Thyroid gland (tissue), 4 donors: Measurements from ENCODE around the gene IFIT5. TPM values are rescaled to one million over a fixed set of nuclear protein-coding genes. Genes with fewer than 3 reads are reported as not detected.

ENCODE experiments used
- DNase-seq, 2 donors: peaks; one replicate each; pipeline ENCODE4 v3.0.0-alpha.2; 2019
- H3K27ac ChIP-seq, 3 donors: fragments of 200-600 bp; sonication (generic); 1 replicate in 2 of 3; 2 replicates in 1 of 3; pipeline ENCODE4 v1.5.1; 2016 to 2019; ENCODE audit warnings: mild to moderate bottlenecking in 1 of 3, moderate library complexity in 1 of 3
- H3K27me3 ChIP-seq: fragments of 200-600 bp; sonication (generic); one replicate; pipeline ENCODE4 v1.5.1; 2019
- H3K36me3 ChIP-seq, 2 donors: fragments of 200-600 bp; sonication (generic); one replicate each; pipeline ENCODE4 v1.5.1; 2016 to 2019
- H3K4me1 ChIP-seq, 2 donors: fragments of 200-600 bp; sonication (generic); one replicate each; pipeline ENCODE4 v1.5.1; 2017 to 2019
- H3K4me3 ChIP-seq, 3 donors: fragments of 200-600 bp; sonication (generic); replicated peaks in 1 of 3; 1 replicate in 2 of 3; 2 replicates in 1 of 3; pipeline ENCODE4 v1.5.1; 2016; ENCODE audit warnings: mild to moderate bottlenecking in 1 of 3
- H3K9me3 ChIP-seq: fragments of 200-600 bp; sonication (generic); one replicate; pipeline ENCODE4 v1.5.1; 2017
- POLR2A ChIP-seq, 2 donors: fragments of 450-650 bp; IDR thresholded peaks; one replicate each; pipeline ENCODE4 v1.6.1; 2017; ENCODE audit warnings: antibody characterized with exemption in 2 of 2, mild to moderate bottlenecking in 2 of 2, moderate library complexity in 1 of 2
- WGBS, 2 donors: methylation state at CpG; one replicate each; pipeline ENCODE4 v1.1.5; 2017; 5-methylcytosine and 5-hydroxymethylcytosine counted together
- intact Hi-C: fragments of 100-400 bp; cut with DNase I; formaldehyde crosslinking; loops from one replicate; pipeline ENCODE4 v1.15.1; 2023
- total RNA-seq, 4 donors: library from RNA; depleted of rRNA; stranded (reverse); fragments of >200 nt; gene quantifications; one replicate each; pipeline ENCODE4 v1.2.3, GENCODE V29; 2016
- TF ChIP-seq, protein P1 (sequence below), 6 experiments: fragments of 200-600 bp in 3 of 6; fragments of 450-650 bp in 3 of 6; sonication (generic) in 3 of 6; IDR thresholded peaks; one replicate each; pipeline ENCODE4 v1.5.1; 2016 to 2019; ENCODE audit warnings: antibody characterized with exemption in 6 of 6, mild to moderate bottlenecking in 2 of 6, inconsistent platforms in 1 of 6, moderate library complexity in 1 of 6

The IFIT5 gene
- total RNA-seq, 4 donors from 2014 or later = 13.7 to 23.0 (median 17.1) TPM

DNA sequence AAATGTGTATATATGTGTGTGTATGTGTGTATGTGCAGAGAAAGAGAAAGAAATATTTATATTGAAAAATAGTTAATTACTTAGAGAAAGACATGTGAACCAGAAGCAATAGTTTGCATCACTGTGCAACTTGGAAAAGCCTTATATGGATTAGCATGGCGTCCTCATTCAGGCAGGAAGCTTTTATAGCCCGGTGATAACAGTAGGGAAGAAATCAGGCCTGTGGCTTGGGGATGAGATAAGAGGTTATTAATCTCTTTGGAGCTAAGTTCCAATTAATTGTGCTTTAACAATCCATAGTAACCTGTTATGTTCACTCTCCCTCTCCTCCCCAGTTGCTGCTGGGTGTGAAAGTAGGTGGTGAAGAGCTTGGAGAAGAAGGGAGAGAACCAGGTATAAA lies 36.5 kb downstream of the IFIT5 start:
- 91 to 97% methylated on average over 2 of the region's 2 CpGs for whole genome bisulfite sequencing, 2 donors
- no peak overlapping the region for H3K27ac ChIP-seq
- no peaks in the 10 kb centered on the region for H3K4me1 ChIP-seq
- no peaks in the 10 kb centered on the region for H3K27me3 ChIP-seq
- TF ChIP-seq, protein P1, sequence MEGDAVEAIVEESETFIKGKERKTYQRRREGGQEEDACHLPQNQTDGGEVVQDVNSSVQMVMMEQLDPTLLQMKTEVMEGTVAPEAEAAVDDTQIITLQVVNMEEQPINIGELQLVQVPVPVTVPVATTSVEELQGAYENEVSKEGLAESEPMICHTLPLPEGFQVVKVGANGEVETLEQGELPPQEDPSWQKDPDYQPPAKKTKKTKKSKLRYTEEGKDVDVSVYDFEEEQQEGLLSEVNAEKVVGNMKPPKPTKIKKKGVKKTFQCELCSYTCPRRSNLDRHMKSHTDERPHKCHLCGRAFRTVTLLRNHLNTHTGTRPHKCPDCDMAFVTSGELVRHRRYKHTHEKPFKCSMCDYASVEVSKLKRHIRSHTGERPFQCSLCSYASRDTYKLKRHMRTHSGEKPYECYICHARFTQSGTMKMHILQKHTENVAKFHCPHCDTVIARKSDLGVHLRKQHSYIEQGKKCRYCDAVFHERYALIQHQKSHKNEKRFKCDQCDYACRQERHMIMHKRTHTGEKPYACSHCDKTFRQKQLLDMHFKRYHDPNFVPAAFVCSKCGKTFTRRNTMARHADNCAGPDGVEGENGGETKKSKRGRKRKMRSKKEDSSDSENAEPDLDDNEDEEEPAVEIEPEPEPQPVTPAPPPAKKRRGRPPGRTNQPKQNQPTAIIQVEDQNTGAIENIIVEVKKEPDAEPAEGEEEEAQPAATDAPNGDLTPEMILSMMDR (IDR thresholded peaks at IDR 0.05) = no peak
- TF ChIP-seq POLR2A (IDR thresholded peaks at IDR 0.05) = no peak
- H3K9me3 ChIP-seq = no peaks in the 10 kb centered on the region
- no peaks in the 10 kb centered on the region for H3K36me3 ChIP-seq
- no peak overlapping the region for H3K4me3 ChIP-seq
- no peak for DNase-seq
- intact Hi-C loops = no loop called here

DNA sequence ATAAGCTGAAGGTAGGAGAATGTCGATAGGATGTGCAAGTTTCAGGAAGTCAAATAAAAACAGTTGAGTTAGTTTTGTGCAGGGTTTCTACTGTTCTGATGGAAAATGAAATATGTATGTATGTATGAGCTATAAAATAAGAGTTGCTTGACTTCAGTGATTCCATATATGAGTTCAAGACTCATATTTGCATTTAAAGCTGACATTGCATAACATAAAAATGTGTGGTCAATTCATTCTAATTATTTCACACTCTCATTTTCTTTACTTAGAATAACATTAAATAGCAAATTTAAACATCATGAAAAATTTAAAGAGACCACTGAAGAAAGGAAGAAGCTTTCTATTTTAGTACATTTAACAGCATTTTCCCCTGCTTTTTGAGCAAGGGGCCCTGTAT lies 37.8 kb downstream of the IFIT5 start:
- Histone ChIP-seq H3K4me1 (no peaks in the 10 kb centered on the region), H3K27ac (no peak overlapping the region), H3K4me3 (no peak overlapping the region), H3K36me3 (no peaks in the 10 kb centered on the region), H3K9me3 (no peaks in the 10 kb centered on the region), H3K27me3 (no peaks in the 10 kb centered on the region)
- TF ChIP-seq, protein P1 (IDR thresholded peaks at IDR 0.05) = no peak
- TF ChIP-seq POLR2A (IDR thresholded peaks at IDR 0.05) = no peak
- WGBS, 2 donors = 69 to 78% methylated on average over 1 of the region's 1 CpG
- DNase-seq = no peak
- intact Hi-C loops = no loop called here

DNA sequence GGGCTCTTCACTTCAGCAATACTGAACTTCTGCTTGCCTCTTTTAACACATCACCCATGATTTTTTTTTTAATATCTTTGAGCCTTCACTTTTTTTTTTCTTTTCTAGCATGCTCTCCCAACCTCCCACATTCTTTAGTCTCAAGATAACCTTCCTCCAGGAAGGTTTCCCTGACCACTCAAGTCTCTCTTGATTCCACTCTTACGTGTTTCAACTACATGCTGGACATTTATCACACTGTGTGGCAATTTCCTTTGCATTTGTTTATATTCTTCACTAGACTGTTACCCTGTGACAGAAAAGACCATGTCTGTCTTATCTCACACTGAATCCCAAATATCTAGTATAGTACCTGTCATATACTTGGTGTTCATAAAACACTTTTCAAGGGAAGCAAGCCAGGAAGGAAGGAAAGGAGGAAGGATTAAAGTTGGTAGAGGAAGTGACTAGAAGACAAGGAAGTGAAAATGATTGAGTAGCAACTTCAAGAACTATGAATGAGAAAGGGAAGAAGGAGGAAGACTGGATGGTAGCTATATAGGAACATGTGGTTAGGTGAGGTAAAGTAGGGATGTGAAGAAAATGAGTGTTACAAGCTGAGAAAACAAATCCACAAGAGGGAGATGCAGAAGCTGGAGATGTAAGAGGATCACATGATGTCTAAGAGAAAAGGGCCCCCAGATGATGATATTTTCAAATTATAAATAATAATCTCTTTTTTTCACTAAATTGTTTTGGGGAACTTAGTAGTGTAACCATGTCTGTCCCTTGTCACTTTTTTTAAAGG lies 40.4 kb downstream of the IFIT5 start:
- no peaks in the 10 kb centered on the region for H3K36me3 ChIP-seq
- H3K27me3 ChIP-seq = no peaks in the 10 kb centered on the region
- intact Hi-C loops = no loop called here
- no peak overlapping the region for H3K27ac ChIP-seq
- no peaks in the 10 kb centered on the region for H3K4me1 ChIP-seq
- WGBS, 2 donors = 82 to 87% methylated on average over 1 of the region's 1 CpG
- H3K9me3 ChIP-seq = no peaks in the 10 kb centered on the region
- no peak for DNase-seq
- no peak overlapping the region for H3K4me3 ChIP-seq
- TF ChIP-seq, protein P1 (IDR thresholded peaks at IDR 0.05) = no peak
- no peak for TF ChIP-seq POLR2A (IDR thresholded peaks at IDR 0.05)

DNA sequence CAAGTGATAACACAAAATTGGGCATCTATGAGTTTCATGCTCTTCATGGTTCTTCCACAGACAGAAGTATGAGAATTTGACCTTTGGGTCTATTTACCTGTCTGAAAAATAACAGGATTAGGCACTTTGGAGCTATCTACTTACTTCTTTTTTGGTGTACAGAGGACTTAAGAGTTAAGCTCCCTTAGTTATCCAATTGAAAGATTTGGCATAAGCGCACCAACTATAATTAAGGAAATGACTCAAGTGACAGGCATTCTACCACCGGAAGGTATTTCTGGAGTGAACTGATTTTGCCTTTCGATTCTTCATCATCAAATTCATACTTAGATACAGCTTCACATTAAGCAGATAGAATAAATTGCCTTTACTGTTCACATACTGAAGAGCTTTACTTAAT lies 43.9 kb downstream of the IFIT5 start:
- Histone ChIP-seq H3K27ac (no peak overlapping the region), H3K4me1 (no peaks in the 10 kb centered on the region), H3K27me3 (no peaks in the 10 kb centered on the region), H3K4me3 (no peak overlapping the region), H3K9me3 (no peaks in the 10 kb centered on the region), H3K36me3 (no peaks in the 10 kb centered on the region)
- intact Hi-C loops = no loop called here
- DNase-seq = no peak
- TF ChIP-seq POLR2A (IDR thresholded peaks at IDR 0.05) = no peak
- WGBS, 2 donors = 70 to 82% methylated on average over 3 of the region's 3 CpGs

DNA sequence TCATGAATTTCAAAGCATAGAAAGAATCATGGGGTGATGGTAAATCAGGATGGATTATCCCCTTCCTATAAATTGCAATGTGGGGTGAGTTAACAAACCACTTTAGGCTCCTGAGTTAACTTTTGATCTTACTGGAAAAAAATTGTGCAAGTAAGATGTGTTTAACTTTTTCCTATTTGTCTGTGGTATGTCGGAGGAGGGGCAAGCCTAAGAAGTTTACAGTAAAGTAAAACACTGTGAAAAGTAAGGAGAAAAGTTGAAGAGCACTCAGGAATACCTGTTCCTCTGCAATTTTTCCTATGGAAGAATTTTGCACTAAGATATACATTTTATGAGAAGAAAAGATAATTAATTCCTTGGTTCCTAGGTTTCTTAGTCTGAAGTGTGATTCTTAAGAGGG lies 44.4 kb downstream of the IFIT5 start:
- WGBS, 2 donors = 75 to 84% methylated on average over 1 of the region's 1 CpG
- Histone ChIP-seq H3K9me3 (no peaks in the 10 kb centered on the region), H3K27ac (no peak overlapping the region), H3K4me3 (no peak overlapping the region), H3K36me3 (no peaks in the 10 kb centered on the region), H3K27me3 (no peaks in the 10 kb centered on the region), H3K4me1 (no peaks in the 10 kb centered on the region)
- intact Hi-C loops = no loop called here
- TF ChIP-seq POLR2A (IDR thresholded peaks at IDR 0.05) = no peak
- TF ChIP-seq, protein P1 (IDR thresholded peaks at IDR 0.05) = no peak
- DNase-seq = no peak
